IgD-negative memory B cell (primary cell): ENCODE measurements around the gene NUP107. TPM values are rescaled to one million over a fixed set of nuclear protein-coding genes. Genes with fewer than 3 reads are reported as not detected.

Experiments
- H3K27ac Mint-ChIP-seq, 3 donors: one replicate each; pipeline ENCODE4 v1.8.0; 2020 to 2022; ENCODE audit warnings: mild to moderate bottlenecking in 3 of 3, mixed read lengths in 3 of 3, moderate library complexity in 1 of 3
- H3K27me3 Mint-ChIP-seq: one replicate; pipeline ENCODE4 v1.8.0; 2021; ENCODE audit warnings: mixed read lengths
- H3K36me3 Mint-ChIP-seq: one replicate; pipeline ENCODE4 v1.8.0; 2020; ENCODE audit warnings: mild to moderate bottlenecking, mixed read lengths
- H3K4me1 Mint-ChIP-seq, 3 donors: one replicate each; pipeline ENCODE4 v1.8.0; 2020 to 2022; ENCODE audit warnings: mixed read lengths in 3 of 3, mild to moderate bottlenecking in 1 of 3
- H3K4me3 Mint-ChIP-seq, 4 donors: one replicate each; pipeline ENCODE4 v1.8.0; 2020 to 2022; ENCODE audit warnings: mild to moderate bottlenecking in 4 of 4, mixed read lengths in 4 of 4, moderate library complexity in 3 of 4
- H3K9me3 Mint-ChIP-seq, 3 donors: one replicate each; pipeline ENCODE4 v1.8.0; 2020 to 2021; ENCODE audit warnings: mixed read lengths in 3 of 3, mild to moderate bottlenecking in 1 of 3
- polyA plus RNA-seq: library from polyadenylated mRNA; unstranded; fragments of 300-500 nt; fragmentation: Illumina TruSeq; gene quantifications from one replicate; pipeline ENCODE4 v1.2.3, GENCODE V29; 2021

The NUP107 gene
- polyA plus RNA-seq, 1 donor from 2014 or later: 28.9 TPM

GRCh38 chr12:68773582-68773981 lies 86.8 kb downstream of the NUP107 start:
- Mint-ChIP-seq H3K4me3 (peak overlapping the region in 2 of 4 donors; percentile 5 to 29), H3K27ac (peak overlapping the region in 2 of 3 donors; percentile 71 to 89), H3K4me1 (peaks cover 24 to 28% (median 24%) of the 10 kb centered on the region in 3 donors), H3K36me3 (no peaks in the 10 kb centered on the region), H3K27me3 (no peaks in the 10 kb centered on the region), H3K9me3 (no peaks in the 10 kb centered on the region)

GRCh38 chr12:68775121-68775630 lies 88.4 kb downstream of the NUP107 start:
- Mint-ChIP-seq H3K36me3 (no peaks in the 10 kb centered on the region), H3K9me3 (no peaks in the 10 kb centered on the region), H3K27ac (no peak overlapping the region), H3K27me3 (no peaks in the 10 kb centered on the region), H3K4me3 (peak overlapping the region in 1 of 4 donors; percentile 74), H3K4me1 (peaks cover 23 to 27% (median 23%) of the 10 kb centered on the region in 3 donors)

GRCh38 chr12:68776976-68777610 lies 90.3 kb downstream of the NUP107 start:
- Mint-ChIP-seq H3K4me3 (no peak overlapping the region), H3K27ac (no peak overlapping the region), H3K36me3 (no peaks in the 10 kb centered on the region), H3K9me3 (no peaks in the 10 kb centered on the region), H3K4me1 (peaks cover 18 to 21% (median 19%) of the 10 kb centered on the region in 3 donors), H3K27me3 (no peaks in the 10 kb centered on the region)

- Mint-ChIP-seq H3K4me1 (peaks cover 0 to 9% (median 2%) of the 10 kb centered on the region in 3 donors), H3K36me3 (no peaks in the 10 kb centered on the region), H3K27me3 (no peaks in the 10 kb centered on the region), H3K9me3 (no peaks in the 10 kb centered on the region), H3K27ac (no peak overlapping the region), H3K4me3 (no peak overlapping the region)
These were observed 92.5 kb downstream of the NUP107 start for GRCh38 chr12:68779280-68779679.

- H3K9me3 Mint-ChIP-seq: no peaks in the 10 kb centered on the region
- no peaks in the 10 kb centered on the region for H3K36me3 Mint-ChIP-seq
- H3K4me1 Mint-ChIP-seq: peaks cover 0 to 12% (median 4%) of the 10 kb centered on the region in 3 donors
- no peak overlapping the region for H3K27ac Mint-ChIP-seq
- H3K27me3 Mint-ChIP-seq: no peaks in the 10 kb centered on the region
- H3K4me3 Mint-ChIP-seq: no peak overlapping the region
These were observed 94.0 kb downstream of the NUP107 start for GRCh38 chr12:68780731-68781130.

- Mint-ChIP-seq H3K4me1 (peaks cover 0 to 12% (median 4%) of the 10 kb centered on the region in 3 donors), H3K36me3 (no peaks in the 10 kb centered on the region), H3K27me3 (no peaks in the 10 kb centered on the region), H3K9me3 (no peaks in the 10 kb centered on the region), H3K27ac (no peak overlapping the region), H3K4me3 (no peak overlapping the region)
These were observed 95.0 kb downstream of the NUP107 start for GRCh38 chr12:68781728-68782127.

DNA sequence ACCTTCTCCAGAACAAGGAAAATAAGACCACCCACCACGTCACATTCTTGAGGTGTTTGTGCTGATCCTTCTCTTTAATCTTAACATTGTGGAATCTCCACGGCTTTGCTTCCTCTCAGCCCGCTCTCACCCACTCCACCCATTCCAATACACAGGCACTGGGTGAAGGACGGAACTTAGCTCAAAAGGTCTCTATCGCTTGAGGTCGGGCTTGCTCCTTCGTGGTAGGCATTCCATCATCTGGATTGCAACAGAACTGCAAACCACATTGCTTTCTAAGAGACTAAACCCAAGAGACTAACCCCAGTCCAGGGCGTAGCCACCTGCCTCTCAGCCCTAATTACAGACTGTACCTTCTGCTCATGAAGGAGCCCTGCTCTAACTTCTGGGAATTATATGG lies 97.2 kb downstream of the NUP107 start:
- Mint-ChIP-seq H3K4me1 (peaks cover 8 to 22% (median 11%) of the 10 kb centered on the region in 3 donors), H3K27ac (no peak overlapping the region), H3K27me3 (no peaks in the 10 kb centered on the region), H3K4me3 (no peak overlapping the region), H3K36me3 (no peaks in the 10 kb centered on the region), H3K9me3 (no peaks in the 10 kb centered on the region)

DNA sequence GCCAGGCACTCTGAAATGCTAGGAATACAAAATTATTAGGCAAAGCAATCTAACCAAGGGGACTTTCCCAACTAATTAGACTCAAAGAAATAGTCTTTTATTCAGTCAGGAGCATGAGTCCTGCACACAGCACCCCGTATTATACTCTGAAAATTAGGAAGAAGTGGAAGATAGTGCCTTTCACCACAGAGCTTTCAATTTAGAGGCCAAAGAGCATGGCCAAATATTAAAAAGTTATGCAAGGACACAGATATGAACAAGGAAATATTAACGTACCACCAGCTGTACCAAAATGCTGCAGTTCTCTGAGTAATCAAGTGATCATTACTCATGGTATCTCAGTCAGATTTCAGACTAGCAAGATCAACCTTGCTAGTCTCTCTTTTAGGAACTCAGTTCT lies 98.6 kb downstream of the NUP107 start:
- no peak overlapping the region for H3K27ac Mint-ChIP-seq
- H3K36me3 Mint-ChIP-seq: no peaks in the 10 kb centered on the region

GRCh38 chr12:68785823-68786222 lies 99.0 kb downstream of the NUP107 start:
- no peaks in the 10 kb centered on the region for H3K36me3 Mint-ChIP-seq
- no peaks in the 10 kb centered on the region for H3K9me3 Mint-ChIP-seq
- no peak overlapping the region for H3K4me3 Mint-ChIP-seq
- H3K27me3 Mint-ChIP-seq: no peaks in the 10 kb centered on the region
- H3K27ac Mint-ChIP-seq: no peak overlapping the region
- peaks cover 8 to 17% (median 15%) of the 10 kb centered on the region in 3 donors for H3K4me1 Mint-ChIP-seq

More for the DNA sequence above, 98.6 kb downstream of the NUP107 start:
- H3K9me3 Mint-ChIP-seq: no peaks in the 10 kb centered on the region
- peaks cover 8 to 17% (median 15%) of the 10 kb centered on the region in 3 donors for H3K4me1 Mint-ChIP-seq
- no peak overlapping the region for H3K4me3 Mint-ChIP-seq
- no peaks in the 10 kb centered on the region for H3K27me3 Mint-ChIP-seq

DNA sequence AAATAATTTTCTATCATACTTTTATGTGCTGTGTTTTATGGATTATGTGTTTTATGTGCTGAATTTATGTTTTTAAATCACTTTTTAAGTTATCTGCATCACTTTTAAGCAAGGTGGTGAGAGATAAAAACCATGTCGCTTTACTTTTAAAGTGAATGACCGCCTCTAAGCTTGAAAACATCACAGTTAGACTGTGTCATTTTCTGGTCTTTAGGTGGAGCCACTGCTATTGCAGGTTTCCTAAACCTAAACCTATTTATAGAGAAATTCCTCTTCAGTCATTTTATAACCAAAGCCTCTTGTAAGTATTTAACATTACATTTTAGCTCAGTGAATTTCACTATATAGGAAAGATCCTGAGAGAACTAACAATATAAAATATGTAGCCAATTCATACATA lies 100.2 kb downstream of the NUP107 start:
- peaks cover 8 to 15% (median 14%) of the 10 kb centered on the region in 3 donors for H3K4me1 Mint-ChIP-seq
- H3K9me3 Mint-ChIP-seq: no peaks in the 10 kb centered on the region
- no peaks in the 10 kb centered on the region for H3K27me3 Mint-ChIP-seq
- peak overlapping the region in 1 of 4 donors; percentile 93 for H3K4me3 Mint-ChIP-seq
- H3K27ac Mint-ChIP-seq: no peak overlapping the region
- no peaks in the 10 kb centered on the region for H3K36me3 Mint-ChIP-seq

DNA sequence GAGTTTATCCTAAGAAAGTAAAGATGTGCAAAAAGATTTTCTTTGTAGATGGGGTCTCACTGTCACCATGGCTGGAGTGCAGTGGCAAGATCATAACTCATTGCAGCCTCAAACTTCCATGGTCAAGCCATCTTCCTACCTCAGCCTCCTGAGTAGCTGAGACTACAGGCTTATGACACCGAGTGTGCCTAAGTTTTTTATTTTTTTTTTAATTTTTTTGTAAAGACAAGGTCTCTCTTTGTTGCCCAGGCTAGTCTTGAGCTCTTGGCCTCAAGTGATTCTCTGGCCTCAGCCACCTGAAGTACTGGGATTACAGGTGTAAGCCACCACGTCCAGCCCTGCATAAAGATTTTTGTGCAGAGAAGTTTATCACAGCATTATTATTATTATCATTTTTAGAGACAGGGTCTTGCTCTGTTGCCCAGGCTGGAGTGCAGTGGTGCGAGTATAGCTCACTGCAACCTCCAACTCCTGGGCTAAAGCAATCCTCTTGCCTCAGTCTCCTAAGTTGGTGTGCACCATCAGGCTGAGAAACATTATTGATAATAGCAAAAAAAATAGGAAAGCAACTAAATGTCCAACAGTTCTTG lies 101.9 kb downstream of the NUP107 start:
- no peaks in the 10 kb centered on the region for H3K36me3 Mint-ChIP-seq
- H3K27ac Mint-ChIP-seq: no peak overlapping the region
- H3K4me3 Mint-ChIP-seq: no peak overlapping the region
- H3K9me3 Mint-ChIP-seq: no peaks in the 10 kb centered on the region
- H3K27me3 Mint-ChIP-seq: no peaks in the 10 kb centered on the region
- peaks cover 8 to 20% (median 17%) of the 10 kb centered on the region in 3 donors for H3K4me1 Mint-ChIP-seq

DNA sequence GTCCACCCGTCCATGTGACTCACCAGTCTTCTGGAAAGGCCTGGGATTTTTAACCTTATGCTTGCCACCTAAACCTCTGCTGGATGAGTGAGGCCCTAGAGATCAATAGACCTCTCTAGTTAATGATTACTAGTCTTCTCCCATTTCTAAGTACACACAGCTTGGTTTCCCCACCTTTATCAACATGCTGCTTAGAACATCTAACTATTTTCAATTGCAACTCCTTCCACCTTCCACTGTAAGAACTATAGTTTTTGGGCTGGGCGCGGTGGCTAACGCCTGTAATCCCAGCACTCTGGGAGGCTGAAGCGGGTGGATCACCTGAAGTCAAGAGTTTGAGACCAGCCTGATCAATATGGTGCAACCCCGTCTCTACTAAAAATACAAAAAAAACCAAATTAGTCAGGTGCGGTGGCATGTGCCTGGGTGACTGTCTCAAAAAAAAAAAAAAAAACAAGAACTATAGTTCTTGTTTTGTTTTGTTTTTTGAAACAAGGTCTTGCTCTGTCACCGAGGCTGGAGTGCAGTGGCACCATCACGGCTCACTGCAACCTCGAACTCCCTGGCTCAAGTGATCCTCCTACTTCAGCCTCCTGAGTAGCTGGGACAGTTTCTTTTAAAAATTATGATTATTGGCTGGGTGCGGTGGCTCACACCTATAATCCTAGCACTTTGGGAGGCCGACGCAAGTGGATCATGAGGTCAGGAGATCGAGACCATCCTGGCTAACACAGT lies 102.5 kb downstream of the NUP107 start:
- Mint-ChIP-seq H3K4me3 (peak overlapping the region in 1 of 4 donors; percentile 69), H3K9me3 (no peaks in the 10 kb centered on the region), H3K27me3 (no peaks in the 10 kb centered on the region), H3K4me1 (peaks cover 8 to 20% (median 17%) of the 10 kb centered on the region in 3 donors), H3K36me3 (no peaks in the 10 kb centered on the region), H3K27ac (no peak overlapping the region)

DNA sequence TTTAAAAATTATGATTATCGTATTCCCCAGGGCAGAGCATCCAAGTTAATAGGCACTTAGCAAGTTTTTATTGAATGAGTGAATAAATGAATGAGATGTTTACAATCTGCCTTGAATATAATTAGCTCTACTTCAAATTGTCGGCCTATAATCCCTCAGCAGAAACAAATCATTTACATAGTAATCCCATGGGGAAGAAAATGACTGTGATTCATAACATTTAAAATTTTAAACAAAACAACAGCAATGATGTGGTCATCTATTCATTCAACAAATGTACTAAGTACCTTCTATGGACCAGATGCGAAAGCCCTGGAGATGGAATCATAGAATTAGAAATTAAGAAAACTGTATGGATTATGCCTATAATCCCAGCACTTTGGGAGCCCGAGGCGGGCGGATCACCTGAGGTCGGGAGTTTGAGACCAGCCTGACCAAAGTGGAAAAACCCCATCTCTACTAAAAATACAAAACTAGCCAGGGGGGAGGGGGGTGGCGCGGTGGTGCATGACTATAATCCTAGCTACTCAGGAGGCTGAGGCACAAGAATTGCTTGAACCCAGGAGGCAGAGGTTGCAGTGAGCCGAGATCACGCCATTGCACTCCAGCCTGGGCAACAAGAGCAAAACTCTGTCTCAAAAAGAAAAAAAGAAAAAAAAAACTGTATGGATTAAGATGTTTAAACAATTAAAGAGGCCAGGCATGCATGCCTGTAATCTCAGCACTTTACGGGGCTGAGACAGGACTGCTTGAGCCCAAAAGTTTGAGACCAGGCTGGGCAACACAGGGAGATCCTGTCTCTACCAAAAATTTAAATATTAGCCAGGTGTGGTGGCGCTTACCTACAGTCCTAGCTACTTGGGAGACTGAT lies 103.5 kb downstream of the NUP107 start:
- Mint-ChIP-seq H3K36me3 (no peaks in the 10 kb centered on the region), H3K9me3 (no peaks in the 10 kb centered on the region), H3K27ac (no peak overlapping the region), H3K4me3 (peak overlapping the region in 1 of 4 donors; percentile 20), H3K27me3 (no peaks in the 10 kb centered on the region), H3K4me1 (peaks cover 8 to 18% (median 15%) of the 10 kb centered on the region in 3 donors)

DNA sequence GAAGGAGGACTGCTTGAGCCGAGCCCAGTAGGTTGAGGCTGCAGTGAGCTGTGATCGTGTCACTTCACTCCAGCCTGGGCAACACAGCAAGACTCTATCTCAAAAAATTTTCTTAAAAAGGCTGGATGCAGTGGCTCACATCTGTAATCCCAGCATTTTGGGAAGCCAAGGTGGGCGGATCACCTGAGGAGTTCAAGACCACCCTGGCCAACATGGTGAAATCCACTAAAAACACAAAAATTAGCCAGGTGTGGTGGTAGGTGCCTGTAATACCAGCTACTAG lies 104.1 kb downstream of the NUP107 start:
- Mint-ChIP-seq H3K4me3 (no peak overlapping the region), H3K27me3 (no peaks in the 10 kb centered on the region), H3K4me1 (peaks cover 8 to 16% (median 13%) of the 10 kb centered on the region in 3 donors), H3K36me3 (no peaks in the 10 kb centered on the region), H3K9me3 (no peaks in the 10 kb centered on the region), H3K27ac (no peak overlapping the region)
